Stimulated activated CD4-positive, alpha-beta T cell treated with anti-CD3 and anti-CD28 coated beads, Interleukin-1b, Interleukin-23, amount 100 ng/mL, for 1 hour (primary cell): ENCODE measurements around the gene ANKRD53.
"Not testable (repeated sequence)": the region's sequence is repeated elsewhere in the genome, so short reads cannot be mapped to it uniquely, and the experiment has no call there.

Experiments
- DNase-seq, 2 donors: peaks; one replicate each; pipeline ENCODE4 v3.0.0-alpha.2; 2020; ENCODE audit warnings: low read depth in 2 of 2

ANKRD53 gene

DNA sequence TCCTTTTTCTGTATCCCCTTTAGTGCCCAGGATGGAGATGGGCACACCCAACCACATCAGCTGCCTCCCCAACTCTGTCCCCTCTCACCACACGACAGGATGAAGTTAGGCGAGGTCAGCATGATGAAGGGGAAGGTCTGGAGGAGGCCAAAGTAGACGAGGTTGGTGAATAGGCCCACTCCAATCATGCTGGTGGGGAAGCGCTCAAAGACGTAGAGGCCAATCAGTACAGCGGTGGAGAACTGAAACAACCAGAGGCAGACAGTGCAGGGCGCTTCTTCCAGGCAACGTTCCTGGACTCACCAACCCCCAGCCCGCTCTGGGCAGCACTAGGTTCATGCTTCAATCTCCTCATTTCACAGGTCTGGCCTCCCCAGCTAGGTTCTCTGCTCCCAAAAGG is 13.3 kb downstream of the ANKRD53 start:
- no peak for DNase-seq

DNA sequence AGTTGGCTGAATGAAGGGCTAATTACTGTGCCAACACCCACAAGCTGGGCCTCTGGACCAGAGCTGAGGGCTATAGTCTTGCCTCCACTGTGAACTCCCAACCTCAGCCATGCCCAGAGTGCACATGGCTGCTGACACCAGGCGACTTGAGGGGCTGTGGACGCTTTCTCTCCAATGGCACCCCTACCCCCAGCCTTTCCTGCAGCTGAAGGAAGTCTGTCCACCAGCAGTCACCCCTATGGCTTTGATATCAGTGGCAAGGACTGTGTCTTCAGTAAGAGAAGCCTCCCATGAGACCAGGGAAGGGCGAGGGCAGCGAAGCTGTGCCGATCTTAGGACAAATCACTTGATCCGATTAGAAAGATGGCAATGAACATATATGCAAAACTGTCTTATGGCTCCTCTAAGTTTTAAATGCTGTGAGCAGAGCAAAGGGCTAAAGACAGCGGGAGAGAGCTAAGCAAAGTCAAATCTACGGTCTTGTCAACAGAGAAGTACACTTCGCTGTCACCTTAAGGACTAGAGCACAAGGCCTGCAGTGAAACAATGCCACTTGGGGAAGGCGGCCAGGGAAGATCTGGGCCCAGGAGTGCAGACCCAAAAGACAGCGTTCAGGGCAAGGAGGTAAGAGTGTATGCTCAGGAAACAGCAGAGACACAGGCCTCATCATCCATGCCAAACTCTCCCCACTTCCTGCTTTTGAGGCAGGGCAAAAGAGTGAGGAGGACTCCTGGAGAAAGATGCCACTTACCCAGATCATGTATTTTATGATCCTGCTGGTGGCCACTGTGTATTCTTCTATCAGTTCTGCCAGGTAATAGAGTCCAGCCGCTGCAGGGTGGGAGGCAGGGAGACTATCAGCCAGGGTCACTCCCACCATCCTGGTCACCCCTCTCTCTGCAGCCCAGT is 14.8 kb downstream of the ANKRD53 start:
- no peak for DNase-seq

DNA sequence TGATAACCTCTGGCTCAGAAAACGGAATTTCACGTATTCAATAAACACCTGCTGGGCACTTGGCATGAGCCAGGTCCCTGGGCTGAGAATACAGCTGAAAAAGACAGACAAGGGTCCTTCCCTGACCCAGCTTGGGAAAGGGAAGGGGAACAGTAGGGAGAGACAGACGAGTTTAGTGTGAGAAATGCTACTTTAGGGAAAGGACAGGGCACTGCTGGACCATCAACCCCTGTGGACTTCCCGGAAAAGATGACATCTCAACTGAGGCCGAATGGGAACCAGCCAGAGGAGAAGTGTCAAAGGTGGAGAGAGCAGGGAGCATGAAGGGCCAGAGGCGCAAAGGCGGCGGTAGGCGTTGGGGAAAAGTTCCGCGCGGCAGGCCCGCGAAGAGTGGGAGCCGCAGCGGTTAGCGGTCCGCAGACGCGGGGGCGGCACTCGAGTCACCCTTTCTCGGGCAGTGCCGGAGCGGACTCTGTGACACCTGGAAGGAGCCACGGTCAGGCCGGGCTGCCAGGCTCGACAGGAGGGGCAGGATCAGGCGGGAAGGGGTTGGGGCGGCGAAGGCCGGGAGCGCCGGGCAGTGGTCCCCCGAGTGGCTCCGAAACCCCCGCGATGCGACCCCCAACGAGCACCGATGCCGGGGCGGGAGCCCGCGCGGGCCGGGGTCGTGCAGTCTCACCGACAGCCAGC is 15.7 kb downstream of the ANKRD53 start:
- DNase-seq: no peak

DNA sequence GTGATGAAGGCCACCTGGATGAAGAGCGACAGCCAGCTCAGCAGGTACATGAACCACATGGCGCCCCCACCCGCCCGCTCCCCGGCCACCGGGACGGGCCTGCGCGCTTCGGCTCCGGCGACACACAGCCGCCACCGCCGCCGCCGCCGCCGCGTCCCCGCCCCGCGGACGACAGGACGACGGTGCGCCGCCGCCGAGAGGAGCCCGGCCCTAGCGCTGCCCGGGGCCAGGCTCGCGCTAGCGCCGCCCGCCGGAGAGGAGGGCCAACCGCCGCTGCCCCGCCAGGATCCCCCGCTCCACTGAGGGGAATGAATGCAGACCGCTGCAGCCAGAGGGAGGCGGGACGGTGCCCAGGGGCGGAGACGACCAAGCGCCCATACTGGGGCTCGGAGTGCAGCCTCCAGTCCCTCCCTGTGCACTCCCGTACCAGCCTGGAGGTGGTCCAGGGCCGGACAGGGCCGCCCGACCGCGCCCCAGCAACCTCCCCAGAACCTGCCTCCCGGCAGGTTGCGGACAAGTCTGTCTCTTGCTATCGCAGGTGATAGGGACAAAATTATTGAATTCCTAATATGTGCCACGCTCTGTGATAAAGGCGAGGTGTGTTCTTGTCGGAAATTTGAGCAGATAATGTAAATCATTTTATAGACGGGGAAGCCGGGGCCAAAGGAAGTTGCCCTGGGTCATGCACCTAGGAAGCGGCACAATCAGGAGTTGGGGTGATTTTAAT is 16.4 kb downstream of the ANKRD53 start, which contains the start of gene TEX261:
Gene TEX261, minus strand, starts transcription at position 175 of the 727 bp plus-strand sequence. Its CDS starts 116 bp downstream, at position 59.
- DNase-seq: peak; percentile 78 to 82

DNA sequence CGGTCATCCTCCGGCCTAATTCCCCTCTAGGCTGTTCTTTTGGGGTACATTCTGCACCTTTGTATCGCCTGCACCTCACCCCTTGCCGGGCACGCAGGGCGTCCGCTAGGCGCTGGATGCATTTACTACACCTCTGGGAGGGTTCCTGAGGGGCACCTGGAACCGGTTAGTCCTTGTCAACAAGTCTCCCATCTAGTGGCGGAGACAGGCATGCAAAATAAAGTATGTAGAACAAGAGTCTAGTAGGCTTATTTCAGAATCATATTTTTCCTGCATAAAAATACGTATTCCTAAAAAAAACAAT is 16.9 kb downstream of the ANKRD53 start:
- DNase-seq: no peak

GRCh38 chr2:70998885-70999284 is 20.5 kb downstream of the ANKRD53 start:
- DNase-seq: not testable (repeated sequence)

DNA sequence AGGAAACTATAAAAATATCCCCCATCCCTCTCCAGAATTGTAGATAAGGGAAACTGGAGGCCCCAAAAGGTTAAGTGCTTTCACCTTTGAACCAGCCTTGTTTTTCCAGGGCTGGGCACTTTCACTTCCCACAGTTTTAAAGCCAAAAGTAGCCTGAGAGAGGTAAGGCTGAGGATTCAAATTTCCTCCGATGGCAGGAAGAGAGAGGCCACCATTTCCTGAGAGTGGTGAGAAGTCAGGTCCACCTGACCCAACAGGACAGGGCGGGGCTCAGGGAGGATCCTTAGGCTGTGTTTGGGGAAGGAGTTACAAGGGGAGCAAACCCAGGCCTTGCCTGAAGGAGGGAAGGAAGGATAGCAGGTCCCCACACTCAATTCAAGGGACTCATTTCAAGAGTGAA is 20.9 kb downstream of the ANKRD53 start:
- no peak for DNase-seq

- not testable (repeated sequence) for DNase-seq
These were observed 21.5 kb downstream of the ANKRD53 start for GRCh38 chr2:70999931-71000330.

DNA sequence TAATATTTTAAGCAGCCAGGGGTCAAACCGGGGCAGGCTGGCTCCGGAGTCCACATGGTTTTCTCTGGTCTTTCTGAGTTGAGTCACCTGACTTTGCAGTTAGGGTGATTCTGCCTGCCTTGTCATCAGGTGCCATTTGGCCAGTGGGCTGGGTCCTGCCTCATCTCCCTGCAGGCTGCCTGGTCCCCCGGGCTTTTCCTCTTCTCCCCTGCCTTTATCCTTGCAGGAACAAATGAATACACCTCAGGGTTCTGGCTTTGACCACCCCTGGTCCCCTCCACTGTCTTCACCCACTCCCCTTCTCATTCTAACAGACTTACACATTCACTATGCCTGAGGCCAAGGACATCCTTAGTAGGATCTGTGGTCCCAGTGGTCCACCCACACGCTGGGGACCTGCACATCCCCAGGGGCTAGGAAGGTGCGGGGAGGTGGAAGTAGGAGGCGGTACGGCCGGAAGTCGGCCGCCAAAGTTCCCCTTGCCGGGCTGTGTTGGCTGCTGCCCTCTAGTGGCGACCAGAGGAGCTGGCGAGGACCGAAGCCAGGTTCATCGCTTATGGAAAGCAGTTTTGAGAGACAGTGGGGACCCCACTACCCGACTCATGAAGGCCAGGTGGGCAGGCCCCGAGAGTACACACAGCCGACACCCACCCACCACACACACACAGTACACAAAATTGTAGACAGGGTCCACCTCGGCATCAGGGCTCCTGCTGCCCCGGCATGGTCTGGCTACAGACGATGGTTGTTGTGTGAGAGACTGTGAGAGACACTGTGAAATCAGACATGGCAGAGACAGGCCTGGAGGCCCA is 22.6 kb downstream of the ANKRD53 start:
- peak; percentile 63 to 65 for DNase-seq

- DNase-seq: no peak
These were observed 23.1 kb downstream of the ANKRD53 start for GRCh38 chr2:71001592-71001927.

DNA sequence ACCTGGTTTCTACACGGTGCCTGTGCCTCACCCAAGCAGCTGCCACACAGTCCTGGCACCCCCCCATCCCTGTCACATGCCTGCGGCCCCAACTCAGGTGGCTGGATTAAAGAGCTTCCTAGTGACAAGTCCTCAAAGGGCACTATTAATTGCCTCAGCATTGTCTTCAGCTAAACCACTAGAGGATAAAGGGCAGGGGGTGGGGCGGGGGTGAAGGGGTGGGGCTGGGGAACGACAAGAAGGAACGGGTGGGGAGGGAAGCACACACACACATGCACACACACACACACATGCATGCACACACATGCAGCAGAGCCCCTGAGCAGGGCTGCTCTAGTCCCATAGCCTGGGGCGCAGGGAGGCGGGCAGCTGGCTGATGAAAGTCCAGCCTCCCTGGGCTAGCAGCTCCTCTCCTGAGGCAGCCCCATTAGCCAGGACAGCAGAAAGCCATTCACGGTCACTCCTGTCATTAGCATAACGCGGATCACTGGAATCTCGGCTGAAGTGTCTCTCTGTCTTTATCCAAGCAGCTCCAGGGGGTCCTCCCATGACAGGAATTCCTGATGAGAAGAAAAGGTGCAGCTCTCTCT is 23.6 kb downstream of the ANKRD53 start:
- DNase-seq: no peak

DNA sequence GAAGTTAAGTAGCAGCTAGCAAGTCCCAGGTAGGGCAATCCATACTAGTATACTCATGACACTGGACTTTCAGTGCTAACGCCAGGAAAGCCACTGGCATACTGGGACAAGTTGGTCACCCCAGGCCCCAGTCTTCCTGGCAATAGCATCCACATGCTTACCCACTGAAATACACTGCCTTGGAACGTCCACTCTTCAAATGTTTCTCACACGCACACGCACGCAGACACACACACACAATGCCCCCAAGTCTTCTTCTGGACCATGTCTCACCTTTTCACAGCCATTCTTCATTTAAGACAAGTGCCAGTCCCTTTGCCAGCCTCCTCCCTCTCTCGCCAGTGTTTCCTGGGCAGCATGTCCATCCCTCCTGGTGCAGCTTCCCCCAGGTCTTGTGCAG is 25.0 kb downstream of the ANKRD53 start:
- no peak for DNase-seq

GRCh38 chr2:71003966-71004755 is 25.7 kb downstream of the ANKRD53 start:
- no peak for DNase-seq

- no peak for DNase-seq
These were observed 26.4 kb downstream of the ANKRD53 start for GRCh38 chr2:71004857-71005256.

DNA sequence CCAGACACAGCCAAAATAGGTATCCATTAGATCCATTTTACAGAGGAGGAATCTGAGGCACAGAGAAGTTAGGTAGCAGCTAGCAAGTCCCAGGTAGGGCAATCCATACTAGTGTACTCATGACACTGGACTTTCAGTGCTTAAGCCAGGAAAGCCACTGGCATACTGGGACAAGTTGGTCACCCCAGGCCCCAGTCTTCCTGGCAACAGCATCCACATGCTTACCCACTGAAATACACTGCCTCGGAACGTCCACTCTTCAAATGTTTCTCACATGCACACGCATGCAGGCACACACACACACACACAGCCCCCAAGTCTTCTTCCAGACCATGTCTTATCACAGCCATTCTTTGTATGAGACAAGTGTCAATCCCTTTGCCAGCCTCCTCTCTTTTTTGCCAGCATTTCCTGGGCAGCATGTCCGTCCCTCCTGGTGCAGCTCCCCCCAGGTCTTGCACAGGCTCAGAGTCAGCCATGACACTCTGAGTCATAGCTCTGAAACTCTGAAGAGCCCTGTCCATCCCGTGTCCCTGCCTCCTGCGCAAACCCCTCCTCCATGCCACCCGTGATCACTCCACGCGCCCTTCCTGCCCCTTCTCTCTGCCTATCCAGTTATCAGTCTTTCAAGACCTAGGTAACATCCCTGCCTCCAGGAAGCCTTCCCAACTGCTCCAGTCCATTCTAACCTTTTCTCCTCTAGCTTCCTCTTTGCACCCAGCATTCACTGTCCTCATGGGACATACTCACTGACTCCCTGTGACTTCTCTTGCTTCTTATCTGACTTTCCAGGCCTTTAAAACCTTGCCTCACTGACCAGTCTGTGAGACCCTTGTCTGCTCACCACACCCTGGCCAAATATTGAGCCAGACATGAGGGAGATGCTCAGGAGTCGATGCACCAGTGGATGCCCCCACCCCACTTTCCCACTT is 27.1 kb downstream of the ANKRD53 start:
- DNase-seq: no peak

DNA sequence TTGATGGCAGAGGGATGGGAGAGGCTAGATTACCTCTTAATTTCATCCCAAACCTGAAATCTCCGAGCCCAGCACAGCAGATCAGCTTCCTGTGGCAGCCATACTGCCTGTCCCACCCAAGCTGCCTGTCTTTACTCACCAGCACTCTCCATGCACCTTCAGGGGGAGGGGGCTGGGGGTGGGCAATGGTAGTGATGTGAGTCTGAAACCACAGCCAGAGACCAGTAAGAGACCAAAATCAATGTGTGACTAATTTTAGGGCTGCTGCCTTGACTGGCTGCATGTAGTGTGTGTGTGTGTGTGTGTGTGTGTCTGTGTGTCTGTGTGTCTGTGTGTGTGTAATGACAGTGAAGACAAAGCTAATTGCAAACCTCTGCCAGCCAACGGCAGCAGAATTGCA is 27.9 kb downstream of the ANKRD53 start:
- no peak for DNase-seq

- DNase-seq: no peak
These were observed 28.7 kb downstream of the ANKRD53 start for GRCh38 chr2:71006955-71007799.

DNA sequence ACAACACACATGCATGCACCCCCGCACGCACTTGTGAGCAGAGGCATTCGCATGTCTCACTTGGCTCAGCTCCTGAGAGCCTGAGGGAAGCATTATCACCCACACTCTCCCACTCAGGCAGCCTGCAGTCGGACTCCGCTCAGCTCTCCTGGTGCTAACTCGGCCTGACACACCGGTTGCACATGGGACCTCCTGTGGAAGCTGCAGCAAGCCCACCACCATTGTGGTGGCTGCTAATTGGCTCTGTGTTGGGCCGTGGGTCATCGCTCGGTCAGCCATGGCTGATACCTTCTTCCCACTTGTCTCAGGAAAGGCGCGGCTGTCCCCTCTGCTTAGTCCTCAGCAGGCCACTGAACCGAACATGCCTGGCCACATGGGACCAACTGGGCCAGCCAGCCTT is 29.9 kb downstream of the ANKRD53 start:
- no peak for DNase-seq
